Effector memory CD8-positive, alpha-beta T cell (primary cell): ENCODE measurements around the gene PCA3.

Source experiments
- ATAC-seq: fragments of 150-1000 bp; cut with Tn5 transposase; replicated peaks from 2 replicates; pipeline ENCODE4 v1.10.0; 2021; ENCODE audit warnings: mild to moderate bottlenecking, moderate library complexity
- DNase-seq, 3 experiments: peaks; one replicate each; pipeline ENCODE4 v3.0.0; 2021
- H3K27ac Mint-ChIP-seq, 2 donors: one replicate each; pipeline ENCODE4 v1.8.0; 2022; ENCODE audit warnings: mild to moderate bottlenecking in 2 of 2, mixed read lengths in 2 of 2, moderate library complexity in 2 of 2
- H3K27me3 Mint-ChIP-seq, 2 donors: one replicate each; pipeline ENCODE4 v1.8.0; 2022; ENCODE audit warnings: mixed read lengths in 2 of 2
- H3K36me3 Mint-ChIP-seq: one replicate; pipeline ENCODE4 v1.8.0; 2022; ENCODE audit warnings: mild to moderate bottlenecking, moderate library complexity, mixed read lengths; ENCODE audit not compliant: insufficient read depth
- H3K4me1 Mint-ChIP-seq, 2 donors: one replicate each; pipeline ENCODE4 v1.8.0; 2022; ENCODE audit warnings: low read depth in 2 of 2, mixed read lengths in 2 of 2
- H3K4me3 Mint-ChIP-seq, 2 donors: one replicate each; pipeline ENCODE4 v1.8.0; 2022; ENCODE audit warnings: mild to moderate bottlenecking in 2 of 2, mixed read lengths in 2 of 2, moderate library complexity in 2 of 2
- H3K9me3 Mint-ChIP-seq, 2 donors: one replicate each; pipeline ENCODE4 v1.8.0; 2022; ENCODE audit warnings: mixed read lengths in 2 of 2

Gene PCA3

GRCh38 chr9:76772686-76773445 is 8.6 kb downstream of the PCA3 start:
- no peaks in the 10 kb centered on the region for H3K36me3 Mint-ChIP-seq

GRCh38 chr9:76784881-76785280 is 20.6 kb downstream of the PCA3 start:
- no peaks in the 10 kb centered on the region for H3K4me1 Mint-ChIP-seq
- DNase-seq: no peak
- H3K4me3 Mint-ChIP-seq: no peak overlapping the region
- no peaks in the 10 kb centered on the region for H3K9me3 Mint-ChIP-seq
- peaks cover 20 to 24% of the 10 kb centered on the region in 2 donors for H3K27me3 Mint-ChIP-seq
- no peaks in the 10 kb centered on the region for H3K36me3 Mint-ChIP-seq
- no peak for ATAC-seq
- H3K27ac Mint-ChIP-seq: no peak overlapping the region

More at GRCh38 chr9:76772686-76773445, 8.6 kb downstream of the PCA3 start:
- Mint-ChIP-seq H3K27ac (no peak overlapping the region), H3K9me3 (no peaks in the 10 kb centered on the region), H3K27me3 (peaks cover 9 to 17% of the 10 kb centered on the region in 2 donors), H3K4me1 (peaks cover 0 to 1% of the 10 kb centered on the region in 2 donors), H3K4me3 (no peak overlapping the region)
- DNase-seq (no peak), ATAC-seq (no peak)

GRCh38 chr9:76785501-76785900 is 21.3 kb downstream of the PCA3 start:
- Mint-ChIP-seq H3K27me3 (peaks cover 24 to 25% of the 10 kb centered on the region in 2 donors), H3K36me3 (no peaks in the 10 kb centered on the region), H3K27ac (no peak overlapping the region), H3K4me1 (no peaks in the 10 kb centered on the region), H3K9me3 (no peaks in the 10 kb centered on the region), H3K4me3 (no peak overlapping the region)
- no peak for DNase-seq
- ATAC-seq: no peak

GRCh38 chr9:76787677-76788076 is 23.4 kb downstream of the PCA3 start:
- no peak for DNase-seq

GRCh38 chr9:76789840-76790239 is 25.6 kb downstream of the PCA3 start:
- no peaks in the 10 kb centered on the region for H3K4me1 Mint-ChIP-seq
- H3K36me3 Mint-ChIP-seq: no peaks in the 10 kb centered on the region

More at GRCh38 chr9:76787677-76788076, 23.4 kb downstream of the PCA3 start:
- no peak for ATAC-seq
- peaks cover 23 to 26% of the 10 kb centered on the region in 2 donors for H3K27me3 Mint-ChIP-seq
- H3K9me3 Mint-ChIP-seq: no peaks in the 10 kb centered on the region
- H3K4me1 Mint-ChIP-seq: no peaks in the 10 kb centered on the region
- no peak overlapping the region for H3K27ac Mint-ChIP-seq
- H3K4me3 Mint-ChIP-seq: no peak overlapping the region
- H3K36me3 Mint-ChIP-seq: no peaks in the 10 kb centered on the region

GRCh38 chr9:76793784-76794431 is 29.7 kb downstream of the PCA3 start:
- ATAC-seq (no peak), DNase-seq (no peak)
- Mint-ChIP-seq H3K27ac (no peak overlapping the region), H3K9me3 (no peaks in the 10 kb centered on the region), H3K4me3 (no peak overlapping the region), H3K27me3 (peaks cover 28 to 31% of the 10 kb centered on the region in 2 donors), H3K36me3 (no peaks in the 10 kb centered on the region), H3K4me1 (no peaks in the 10 kb centered on the region)

More at GRCh38 chr9:76789840-76790239, 25.6 kb downstream of the PCA3 start:
- H3K9me3 Mint-ChIP-seq: no peaks in the 10 kb centered on the region
- H3K27ac Mint-ChIP-seq: no peak overlapping the region
- ATAC-seq (no peak), DNase-seq (no peak)
- no peak overlapping the region for H3K4me3 Mint-ChIP-seq
- H3K27me3 Mint-ChIP-seq: peaks cover 17 to 28% of the 10 kb centered on the region in 2 donors

GRCh38 chr9:76796296-76796695 is 32.1 kb downstream of the PCA3 start:
- Mint-ChIP-seq H3K4me1 (no peaks in the 10 kb centered on the region), H3K4me3 (no peak overlapping the region), H3K36me3 (no peaks in the 10 kb centered on the region), H3K27ac (no peak overlapping the region), H3K27me3 (peaks cover 21 to 31% of the 10 kb centered on the region in 2 donors), H3K9me3 (no peaks in the 10 kb centered on the region)
- no peak for DNase-seq
- no peak for ATAC-seq

GRCh38 chr9:76798527-76798926 is 34.3 kb downstream of the PCA3 start:
- Mint-ChIP-seq H3K27ac (no peak overlapping the region), H3K4me1 (no peaks in the 10 kb centered on the region), H3K4me3 (no peak overlapping the region), H3K36me3 (no peaks in the 10 kb centered on the region), H3K9me3 (no peaks in the 10 kb centered on the region), H3K27me3 (peaks cover 21 to 26% of the 10 kb centered on the region in 2 donors)
- DNase-seq (no peak), ATAC-seq (no peak)

- Mint-ChIP-seq H3K27ac (no peak overlapping the region), H3K36me3 (no peaks in the 10 kb centered on the region), H3K9me3 (no peaks in the 10 kb centered on the region), H3K4me1 (no peaks in the 10 kb centered on the region), H3K27me3 (peaks cover 15 to 35% of the 10 kb centered on the region in 2 donors), H3K4me3 (no peak overlapping the region)
- ATAC-seq (no peak), DNase-seq (no peak)
Observed at GRCh38 chr9:76799473-76799872, 35.2 kb downstream of the PCA3 start.

GRCh38 chr9:76800901-76801300 is 36.7 kb downstream of the PCA3 start:
- no peaks in the 10 kb centered on the region for H3K36me3 Mint-ChIP-seq
- H3K4me1 Mint-ChIP-seq: no peaks in the 10 kb centered on the region
- H3K4me3 Mint-ChIP-seq: no peak overlapping the region
- peaks cover 9 to 35% of the 10 kb centered on the region in 2 donors for H3K27me3 Mint-ChIP-seq
- no peak for ATAC-seq
- no peak overlapping the region for H3K27ac Mint-ChIP-seq
- peaks cover 0 to 7% of the 10 kb centered on the region in 2 donors for H3K9me3 Mint-ChIP-seq
- no peak for DNase-seq

- DNase-seq (no peak), ATAC-seq (no peak)
- peaks cover 0 to 29% of the 10 kb centered on the region in 2 donors for H3K27me3 Mint-ChIP-seq
- H3K9me3 Mint-ChIP-seq: peaks cover 0 to 7% of the 10 kb centered on the region in 2 donors
- no peak overlapping the region for H3K27ac Mint-ChIP-seq
- H3K4me1 Mint-ChIP-seq: no peaks in the 10 kb centered on the region
- H3K36me3 Mint-ChIP-seq: no peaks in the 10 kb centered on the region
- no peak overlapping the region for H3K4me3 Mint-ChIP-seq
Observed at GRCh38 chr9:76803083-76803482, 38.8 kb downstream of the PCA3 start.

GRCh38 chr9:76803762-76804161 is 39.5 kb downstream of the PCA3 start:
- ATAC-seq (no peak), DNase-seq (no peak)
- Mint-ChIP-seq H3K36me3 (no peaks in the 10 kb centered on the region), H3K4me1 (no peaks in the 10 kb centered on the region), H3K9me3 (peaks cover 0 to 7% of the 10 kb centered on the region in 2 donors), H3K27ac (no peak overlapping the region), H3K27me3 (peaks cover 6 to 30% of the 10 kb centered on the region in 2 donors), H3K4me3 (no peak overlapping the region)

- Mint-ChIP-seq H3K9me3 (peaks cover 0 to 7% of the 10 kb centered on the region in 2 donors), H3K36me3 (no peaks in the 10 kb centered on the region), H3K4me3 (no peak overlapping the region), H3K27ac (no peak overlapping the region), H3K4me1 (no peaks in the 10 kb centered on the region), H3K27me3 (peaks cover 15 to 33% of the 10 kb centered on the region in 2 donors)
- ATAC-seq: no peak
- no peak for DNase-seq
Observed at GRCh38 chr9:76808636-76809035, 44.4 kb downstream of the PCA3 start.
